GM12878 (cell line): ENCODE data around the gene MLLT3.

Source experiments
- CBFB ChIP-seq: IDR thresholded peaks from 2 replicates; pipeline ENCODE4 v1.6.1; 2016; ENCODE audit warnings: antibody characterized with exemption, low read depth
- EP300 ChIP-seq, 2 experiments: fragments of 150-350 bp in 1 of 2; IDR thresholded peaks; 2 replicates each; pipeline ENCODE4 v1.6.1; 2011 to 2012; ENCODE audit warnings: low read depth in 2 of 2, low read length in 2 of 2, borderline replicate concordance in 1 of 2, improper control_type of control experiment in 1 of 2, inconsistent platforms in 1 of 2; ENCODE audit not compliant: control insufficient read depth in 1 of 2
- SREBF2 ChIP-seq: IDR thresholded peaks from 2 replicates; pipeline ENCODE4 v1.6.1; 2012; ENCODE audit warnings: mild to moderate bottlenecking, low read length
- TF ChIP-seq, protein P1 (sequence below), 3 experiments: IDR thresholded peaks in 2 of 3; conservative IDR thresholded peaks in 1 of 3; 2 replicates each; pipeline ENCODE4 v1.5.1; 2011; ENCODE audit warnings: low read depth in 3 of 3, low read length in 3 of 3, mild to moderate bottlenecking in 3 of 3, control low read depth in 2 of 3, moderate library complexity in 2 of 3, inconsistent platforms in 1 of 3, mixed read lengths in 1 of 3; ENCODE audit not compliant: control insufficient read depth in 2 of 3, insufficient read depth in 1 of 3; ENCODE audit errors: extremely low read depth in 1 of 3

DNA sequence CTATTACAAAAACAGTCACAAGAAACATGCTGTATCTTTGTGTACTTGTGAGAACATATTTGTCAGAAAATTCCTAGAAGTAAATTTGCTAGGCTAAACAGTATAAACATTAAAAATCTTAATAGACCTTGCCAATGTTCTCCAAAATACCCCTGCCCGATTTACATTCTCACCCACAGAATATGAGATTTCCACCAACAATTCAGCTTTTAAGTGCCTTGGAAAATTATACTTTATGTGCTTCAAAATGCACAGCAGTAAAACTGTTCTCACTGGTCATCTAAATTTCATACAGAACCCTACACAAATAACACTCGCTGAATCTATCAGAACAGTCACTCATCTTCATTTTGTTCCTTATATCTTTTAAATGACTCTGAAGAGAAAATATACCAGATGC, 5.5 kb downstream of the MLLT3 start:
- TF ChIP-seq CBFB (no peak), SREBF2 (no peak), EP300 (IDR thresholded peaks at IDR 0.05; ENCODE audit: borderline replicate concordance in 1 of 2, control insufficient read depth in 1 of 2, low read depth in 2 of 2, low read length in 2 of 2) (no peak)
- TF ChIP-seq, protein P1, sequence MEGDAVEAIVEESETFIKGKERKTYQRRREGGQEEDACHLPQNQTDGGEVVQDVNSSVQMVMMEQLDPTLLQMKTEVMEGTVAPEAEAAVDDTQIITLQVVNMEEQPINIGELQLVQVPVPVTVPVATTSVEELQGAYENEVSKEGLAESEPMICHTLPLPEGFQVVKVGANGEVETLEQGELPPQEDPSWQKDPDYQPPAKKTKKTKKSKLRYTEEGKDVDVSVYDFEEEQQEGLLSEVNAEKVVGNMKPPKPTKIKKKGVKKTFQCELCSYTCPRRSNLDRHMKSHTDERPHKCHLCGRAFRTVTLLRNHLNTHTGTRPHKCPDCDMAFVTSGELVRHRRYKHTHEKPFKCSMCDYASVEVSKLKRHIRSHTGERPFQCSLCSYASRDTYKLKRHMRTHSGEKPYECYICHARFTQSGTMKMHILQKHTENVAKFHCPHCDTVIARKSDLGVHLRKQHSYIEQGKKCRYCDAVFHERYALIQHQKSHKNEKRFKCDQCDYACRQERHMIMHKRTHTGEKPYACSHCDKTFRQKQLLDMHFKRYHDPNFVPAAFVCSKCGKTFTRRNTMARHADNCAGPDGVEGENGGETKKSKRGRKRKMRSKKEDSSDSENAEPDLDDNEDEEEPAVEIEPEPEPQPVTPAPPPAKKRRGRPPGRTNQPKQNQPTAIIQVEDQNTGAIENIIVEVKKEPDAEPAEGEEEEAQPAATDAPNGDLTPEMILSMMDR (IDR thresholded peaks at IDR 0.05 in 2 of 3, conservative IDR thresholded peaks at IDR 0.05 in 1 of 3; ENCODE audit: control insufficient read depth in 2 of 3, extremely low read depth in 1 of 3, insufficient read depth in 1 of 3, low read depth in 3 of 3, low read length in 3 of 3) = no peak
